Fibroblast of lung (primary cell): Measurements from ENCODE around the gene CRADD. TPM values are rescaled to one million over a fixed set of nuclear protein-coding genes. Genes with fewer than 3 reads are reported as not detected.
"Not testable (repeated sequence)": the region's sequence is repeated elsewhere in the genome, so short reads cannot be mapped to it uniquely, and the experiment has no call there.

Source experiments
- DNase-seq, 2 donors: peaks; one replicate each; pipeline versions ENCODE4 v3.0.0 to v3.0.0-alpha.2; 2010; ENCODE audit warnings: low read depth in 2 of 2
- H2AFZ ChIP-seq: 2 replicates; pipeline ENCODE4 v1.5.1; 2012; ENCODE audit warnings: low read length, control low read depth, inconsistent platforms
- H3K27ac ChIP-seq: 2 replicates; pipeline ENCODE4 v1.5.1; 2011; ENCODE audit warnings: low read length, control low read depth; ENCODE audit not compliant: insufficient read depth
- H3K27me3 ChIP-seq: 2 replicates; pipeline ENCODE4 v1.5.1; 2011; ENCODE audit warnings: mild to moderate bottlenecking, low read length; ENCODE audit not compliant: control insufficient read depth, insufficient read depth
- H3K36me3 ChIP-seq: 2 replicates; pipeline ENCODE4 v1.5.1; 2011; ENCODE audit warnings: low read length; ENCODE audit not compliant: control insufficient read depth, insufficient read depth
- H3K4me1 ChIP-seq: 2 replicates; pipeline ENCODE4 v1.5.1; 2011; ENCODE audit warnings: low read length; ENCODE audit not compliant: control insufficient read depth, insufficient read depth; ENCODE audit errors: extremely low read depth
- H3K4me2 ChIP-seq: 2 replicates; pipeline ENCODE4 v1.5.1; 2011; ENCODE audit warnings: low read length, control low read depth; ENCODE audit not compliant: insufficient read depth; ENCODE audit errors: extremely low read depth
- H3K4me3 ChIP-seq, 4 experiments: fragments of 200-600 bp in 1 of 4; sonication (generic) in 1 of 4; replicated peaks in 1 of 4; 2 replicates each; pipeline ENCODE4 v1.5.1; 2011 to 2016; ENCODE audit warnings: low read length in 4 of 4, low read depth in 3 of 4, mild to moderate bottlenecking in 3 of 4, control low read depth in 2 of 4, inconsistent platforms in 1 of 4, mixed read lengths in 1 of 4; ENCODE audit not compliant: insufficient read depth in 1 of 4; ENCODE audit errors: control extremely low read depth in 1 of 4
- H3K79me2 ChIP-seq: 2 replicates; pipeline ENCODE4 v1.5.1; 2012; ENCODE audit warnings: mild to moderate bottlenecking, low read length, inconsistent platforms; ENCODE audit not compliant: control insufficient read depth, insufficient read depth
- H3K9ac ChIP-seq: 2 replicates; pipeline ENCODE4 v1.5.1; 2011; ENCODE audit warnings: mild to moderate bottlenecking, low read length, control low read depth; ENCODE audit not compliant: insufficient read depth
- H3K9me3 ChIP-seq: 2 replicates; pipeline ENCODE4 v1.5.1; 2012; ENCODE audit warnings: low read depth, low read length; ENCODE audit not compliant: control insufficient read depth, insufficient read depth
- H4K20me1 ChIP-seq: 2 replicates; pipeline ENCODE4 v1.5.1; 2011; ENCODE audit warnings: low read length; ENCODE audit not compliant: control insufficient read depth, insufficient read depth; ENCODE audit errors: extremely low read depth
- EZH2 ChIP-seq: IDR thresholded peaks from 2 replicates; pipeline ENCODE4 v1.5.1; 2012; ENCODE audit warnings: low read length, control low read depth, mild to moderate bottlenecking; ENCODE audit errors: missing control alignments
- polyA plus RNA-seq, 2 donors: library from polyadenylated mRNA; depleted of rRNA in 1 of 2; stranded (reverse) in 1 of 2; unstranded in 1 of 2; fragments of >200 nt; gene quantifications; 2 replicates each; pipeline ENCODE4 v1.2.1, GENCODE V29; 2011 to 2012; ENCODE audit warnings: missing spikeins in 1 of 2
- total RNA-seq: library from RNA; depleted of rRNA; stranded (reverse); fragments of >200 nt; gene quantifications from 2 replicates; pipeline ENCODE4 v1.2.1, GENCODE V29; 2014
- TF ChIP-seq, protein P1 (sequence below), 2 donors: IDR thresholded peaks in 1 of 2; conservative IDR thresholded peaks in 1 of 2; 1 replicate in 1 of 2; 2 replicates in 1 of 2; pipeline ENCODE4 v1.5.1; 2011 to 2012; ENCODE audit warnings: low read length in 2 of 2, control low read depth in 1 of 2, inconsistent platforms in 1 of 2, low read depth in 1 of 2, mild to moderate bottlenecking in 1 of 2

Gene CRADD
- total and polyA plus RNA-seq, 2 donors (not counting 1 experiment from before 2014, with no cell fraction given), result 13.5 to 21.1 TPM

DNA sequence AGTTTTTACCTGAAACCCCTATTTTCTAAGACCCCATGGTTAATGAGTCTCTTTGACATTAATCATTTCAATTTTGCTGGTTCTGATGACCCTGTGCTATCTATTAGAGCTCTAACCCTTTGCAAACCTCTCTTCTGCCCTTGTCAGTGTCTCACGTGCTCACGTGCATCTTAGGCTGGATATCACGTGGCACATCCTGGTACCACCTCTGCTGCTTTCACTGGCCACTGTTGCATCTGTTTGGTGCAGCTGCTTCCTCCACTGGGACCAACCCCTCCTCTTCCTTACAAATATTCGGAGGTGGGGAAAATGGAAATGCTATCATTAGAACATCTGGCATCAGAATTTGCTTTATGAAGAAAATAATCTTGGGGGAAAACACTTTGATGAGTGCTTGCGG, 119.6 kb downstream of the CRADD start:
- H3K4me1 ChIP-seq, result peaks cover 5% of the 10 kb centered on the region
- H3K27me3 ChIP-seq, result no peaks in the 10 kb centered on the region
- H4K20me1 ChIP-seq, result no peaks in the 10 kb centered on the region
- no peaks in the 10 kb centered on the region for H3K36me3 ChIP-seq
- no peaks in the 10 kb centered on the region for H3K79me2 ChIP-seq
- no peak for DNase-seq
- no peak overlapping the region for H3K4me3 ChIP-seq
- H3K27ac ChIP-seq, result no peak overlapping the region
- no peak for TF ChIP-seq EZH2
- TF ChIP-seq, protein P1, sequence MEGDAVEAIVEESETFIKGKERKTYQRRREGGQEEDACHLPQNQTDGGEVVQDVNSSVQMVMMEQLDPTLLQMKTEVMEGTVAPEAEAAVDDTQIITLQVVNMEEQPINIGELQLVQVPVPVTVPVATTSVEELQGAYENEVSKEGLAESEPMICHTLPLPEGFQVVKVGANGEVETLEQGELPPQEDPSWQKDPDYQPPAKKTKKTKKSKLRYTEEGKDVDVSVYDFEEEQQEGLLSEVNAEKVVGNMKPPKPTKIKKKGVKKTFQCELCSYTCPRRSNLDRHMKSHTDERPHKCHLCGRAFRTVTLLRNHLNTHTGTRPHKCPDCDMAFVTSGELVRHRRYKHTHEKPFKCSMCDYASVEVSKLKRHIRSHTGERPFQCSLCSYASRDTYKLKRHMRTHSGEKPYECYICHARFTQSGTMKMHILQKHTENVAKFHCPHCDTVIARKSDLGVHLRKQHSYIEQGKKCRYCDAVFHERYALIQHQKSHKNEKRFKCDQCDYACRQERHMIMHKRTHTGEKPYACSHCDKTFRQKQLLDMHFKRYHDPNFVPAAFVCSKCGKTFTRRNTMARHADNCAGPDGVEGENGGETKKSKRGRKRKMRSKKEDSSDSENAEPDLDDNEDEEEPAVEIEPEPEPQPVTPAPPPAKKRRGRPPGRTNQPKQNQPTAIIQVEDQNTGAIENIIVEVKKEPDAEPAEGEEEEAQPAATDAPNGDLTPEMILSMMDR (conservative IDR thresholded peaks at IDR 0.05 in 1 of 2, IDR thresholded peaks at IDR 0.05 in 1 of 2; ENCODE audit: low read depth in 1 of 2, low read length in 2 of 2), result no peak
- no peak overlapping the region for H3K9ac ChIP-seq
- no peak overlapping the region for H2AFZ ChIP-seq
- H3K9me3 ChIP-seq, result no peaks in the 10 kb centered on the region
- H3K4me2 ChIP-seq, result no peak overlapping the region

DNA sequence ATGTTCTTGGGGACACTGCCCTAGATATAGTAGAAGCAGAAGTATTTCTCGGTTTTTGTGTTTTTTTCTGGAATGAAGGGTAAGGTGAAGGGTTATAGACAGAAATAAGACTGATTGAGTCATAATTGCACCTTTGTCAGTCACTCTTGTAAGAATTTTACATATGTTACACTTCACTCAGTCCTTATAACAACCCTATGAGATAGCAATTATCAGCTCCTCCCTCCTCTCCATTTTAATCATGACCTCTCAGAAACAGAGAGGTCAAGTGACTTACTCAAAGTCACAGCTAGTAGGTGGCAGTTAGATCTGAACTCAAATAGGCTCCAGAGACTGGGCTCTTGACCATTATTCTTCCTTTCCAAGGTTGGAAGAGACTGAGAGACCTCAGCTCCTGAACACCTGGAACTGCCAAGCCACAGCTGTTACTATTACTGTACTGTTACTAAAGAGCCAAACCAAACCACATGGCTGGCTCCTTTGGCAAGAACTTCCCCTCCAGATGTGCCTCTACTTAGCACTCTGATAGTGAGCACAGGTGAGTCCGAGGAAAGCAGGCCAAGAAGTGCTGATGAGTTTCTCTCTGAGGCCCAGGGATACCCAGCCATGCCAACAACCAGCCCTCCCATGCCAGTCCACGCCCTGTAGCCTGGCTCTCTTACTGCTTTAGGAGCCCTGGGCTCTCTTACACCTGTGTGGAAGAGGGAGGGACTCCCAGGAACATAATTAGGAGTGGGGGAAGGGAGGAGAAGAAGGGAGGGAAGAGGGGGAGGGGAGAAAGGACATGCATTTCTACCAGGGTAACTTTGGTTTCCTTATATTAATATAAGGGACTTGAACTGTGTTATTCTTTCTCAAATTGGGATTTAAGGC, 121.3 kb downstream of the CRADD start:
- Histone ChIP-seq H3K4me2 (no peak overlapping the region), H4K20me1 (no peaks in the 10 kb centered on the region), H3K9me3 (no peaks in the 10 kb centered on the region), H3K4me1 (peaks cover 12% of the 10 kb centered on the region), H3K4me3 (no peak overlapping the region), H3K79me2 (no peaks in the 10 kb centered on the region), H3K27me3 (no peaks in the 10 kb centered on the region), H3K27ac (no peak overlapping the region), H3K9ac (no peak overlapping the region), H3K36me3 (no peaks in the 10 kb centered on the region), H2AFZ (no peak overlapping the region)
- DNase-seq, result no peak
- TF ChIP-seq, protein P1 (conservative IDR thresholded peaks at IDR 0.05 in 1 of 2, IDR thresholded peaks at IDR 0.05 in 1 of 2; ENCODE audit: low read depth in 1 of 2, low read length in 2 of 2), result no peak
- TF ChIP-seq EZH2, result no peak

DNA sequence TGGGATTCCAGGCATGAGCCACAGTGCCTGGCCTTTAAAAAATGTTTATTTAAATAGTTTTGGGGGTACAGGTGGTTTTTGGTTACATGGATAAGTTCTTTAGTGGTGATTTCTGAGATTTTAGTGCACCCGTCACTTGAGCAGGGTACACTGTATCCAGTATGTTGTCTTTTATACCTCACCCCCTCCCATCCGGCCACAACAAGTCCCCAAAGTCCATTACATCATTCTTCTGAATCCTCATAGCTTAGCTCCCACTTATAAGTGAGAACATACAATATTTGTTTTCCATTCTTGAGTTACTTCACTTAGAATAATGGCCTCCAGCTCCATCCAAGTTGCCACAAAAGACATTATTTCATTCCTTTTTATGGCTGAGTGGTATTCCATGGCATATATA, 124.5 kb downstream of the CRADD start:
- not testable (repeated sequence) for H3K9ac ChIP-seq, H4K20me1 ChIP-seq, H3K36me3 ChIP-seq, H3K27me3 ChIP-seq, H3K9me3 ChIP-seq, H3K79me2 ChIP-seq, H2AFZ ChIP-seq, H3K4me2 ChIP-seq, DNase-seq, H3K27ac ChIP-seq, H3K4me3 ChIP-seq
- H3K4me1 ChIP-seq, result peaks cover 13% of the 10 kb centered on the region
